ENCODE measurements around the gene DDAH1.
"Not testable (repeated sequence)": the region's sequence is repeated elsewhere in the genome, so short reads cannot be mapped to it uniquely, and the experiment has no call there.

The DDAH1 gene

DNA sequence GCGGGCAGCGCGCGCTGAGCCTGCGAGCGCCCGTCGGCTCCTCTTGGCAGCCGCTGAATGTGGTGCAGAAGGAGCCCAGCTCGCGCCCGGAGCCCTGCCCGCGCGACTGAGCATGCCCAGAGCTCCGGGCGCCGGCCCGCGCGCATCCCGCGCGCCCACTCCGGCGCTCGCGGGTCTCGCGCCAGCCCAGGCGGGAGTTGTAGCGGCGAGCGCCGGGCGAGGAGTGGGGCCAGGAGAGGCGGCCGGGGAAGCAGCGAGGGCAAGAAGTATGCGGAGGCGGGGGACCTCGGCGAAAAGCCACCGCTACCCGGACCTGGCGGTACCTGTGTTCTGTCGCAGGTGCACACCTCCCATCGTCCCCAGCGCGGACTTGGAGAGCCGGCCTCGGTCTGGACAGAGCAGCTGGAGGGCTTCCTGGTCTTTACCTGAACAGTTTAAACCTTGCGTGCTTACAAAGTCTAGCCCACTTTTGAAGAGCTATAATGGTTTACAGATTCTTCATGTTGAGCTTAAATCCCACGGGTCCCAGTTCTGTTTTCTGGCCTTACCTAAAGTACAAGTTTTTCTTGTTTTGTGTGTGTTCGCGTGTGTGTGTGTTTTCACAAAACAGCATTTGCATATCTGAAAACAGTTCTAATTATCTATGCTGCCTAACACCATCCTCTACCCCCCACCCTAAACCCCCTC is at the start of gene DDAH1:
DDAH1 (minus strand) TSS at position 61 of the 687 bp plus-strand sequence. CDS start 114 bp downstream, outside the sequence.
- DNase-seq, result peak; percentile 86

DNA sequence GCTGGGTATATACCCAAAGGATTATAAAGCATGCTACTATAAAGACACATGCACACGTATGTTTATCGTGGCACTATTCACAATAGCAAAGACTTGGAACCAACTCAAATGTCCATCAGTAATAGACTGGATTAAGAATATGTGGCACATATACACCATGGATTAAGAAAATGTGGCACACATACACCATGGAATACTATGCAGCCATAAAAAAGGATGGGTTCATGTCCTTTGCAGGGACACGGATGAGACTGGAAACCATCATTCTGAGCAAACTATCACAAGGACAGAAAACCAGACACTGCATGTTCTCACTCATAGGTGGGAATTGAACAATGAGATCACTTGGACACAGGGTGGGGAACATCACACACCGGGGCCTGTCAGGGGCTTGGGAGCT is 49.0 kb upstream of the DDAH1 start:
- not testable (repeated sequence) for DNase-seq

DNA sequence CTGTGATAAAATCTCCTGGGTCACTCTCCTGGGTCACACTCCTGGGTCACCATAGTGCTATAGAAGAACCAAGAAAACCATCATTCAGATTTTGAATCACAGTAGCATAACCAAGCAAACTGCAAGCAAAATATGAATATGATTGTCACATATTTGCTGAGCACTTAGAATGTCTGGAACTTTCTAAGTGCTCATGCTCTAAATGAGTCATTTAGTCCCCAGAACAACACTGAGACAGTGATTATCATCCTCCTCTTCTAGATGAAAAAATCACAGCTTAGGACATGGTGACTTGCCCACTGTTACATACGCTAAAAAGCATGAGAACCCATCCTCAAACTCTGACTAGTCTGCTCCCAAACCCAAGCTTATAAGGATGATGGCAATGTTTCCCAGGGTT is 39.5 kb upstream of the DDAH1 start:
- no peak for DNase-seq

GRCh38 chr1:85502625-85503083 is 37.7 kb upstream of the DDAH1 start:
- DNase-seq, result peak; percentile 60

DNA sequence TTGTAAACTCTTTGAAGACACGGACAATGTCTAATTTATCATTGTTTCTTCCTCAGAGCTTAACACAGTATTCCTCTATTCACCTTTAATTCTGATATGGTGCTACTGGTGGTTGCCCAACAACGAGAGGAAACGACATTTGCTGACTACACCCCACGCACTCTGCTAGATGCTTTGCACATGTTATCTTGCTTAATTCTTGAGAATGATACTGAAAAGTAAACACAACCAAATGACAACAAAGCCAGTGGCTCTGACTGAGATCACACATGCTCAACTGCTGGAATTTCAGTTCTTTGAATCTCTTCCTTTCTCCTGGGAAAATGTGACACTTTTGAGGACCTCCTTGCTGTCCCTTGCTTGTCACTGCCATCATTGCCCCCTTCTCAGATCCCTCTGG is 37.2 kb upstream of the DDAH1 start:
- no peak for DNase-seq

- DNase-seq, result no peak
Measured at GRCh38 chr1:85501355-85501898, 36.5 kb upstream of the DDAH1 start.

GRCh38 chr1:85496941-85497582 is 32.1 kb upstream of the DDAH1 start:
- DNase-seq, result no peak

GRCh38 chr1:85495556-85495955 is 30.6 kb upstream of the DDAH1 start:
- DNase-seq, result no peak

- DNase-seq, result peak; percentile 14
Measured at GRCh38 chr1:85494904-85495266, 29.9 kb upstream of the DDAH1 start.

DNA sequence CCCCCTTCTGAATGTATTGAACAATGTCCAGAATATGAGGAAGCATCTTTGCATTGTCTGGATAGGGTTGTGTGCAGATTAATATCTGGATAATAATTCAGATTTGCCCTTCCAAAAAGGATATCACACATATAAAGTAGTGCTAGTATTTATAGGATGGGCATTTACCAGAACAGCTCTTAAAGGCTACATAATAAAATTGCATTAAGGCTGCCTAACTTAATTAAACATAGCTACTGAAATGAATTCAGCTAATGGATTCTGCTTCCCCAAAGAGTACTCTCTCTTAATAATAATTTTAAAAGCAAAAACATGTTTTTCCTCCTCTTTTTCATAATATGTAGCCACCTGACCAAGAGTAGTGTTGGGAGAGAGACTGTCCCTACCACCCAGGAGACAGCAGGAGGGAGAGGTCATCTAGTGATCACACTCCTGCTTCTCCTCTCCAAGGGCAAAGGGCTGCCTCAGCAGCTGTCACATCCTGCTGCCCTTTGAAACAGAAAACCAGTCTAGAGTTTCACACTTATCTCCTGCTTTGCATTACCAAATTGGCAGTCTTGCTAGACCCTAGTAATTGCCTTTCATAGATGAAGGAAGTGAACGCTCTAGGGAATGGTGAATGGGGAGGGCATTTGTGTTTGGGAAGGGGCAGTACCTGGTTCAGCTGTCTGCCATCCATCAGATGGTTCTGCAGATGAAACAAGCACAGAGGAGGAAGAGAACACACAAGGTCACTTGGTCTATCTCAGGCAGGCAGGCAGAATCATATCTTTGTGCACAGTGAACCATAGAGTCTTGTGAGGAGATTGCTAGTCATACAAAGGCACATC is 29.3 kb upstream of the DDAH1 start:
- peak; percentile 41 for DNase-seq

DNA sequence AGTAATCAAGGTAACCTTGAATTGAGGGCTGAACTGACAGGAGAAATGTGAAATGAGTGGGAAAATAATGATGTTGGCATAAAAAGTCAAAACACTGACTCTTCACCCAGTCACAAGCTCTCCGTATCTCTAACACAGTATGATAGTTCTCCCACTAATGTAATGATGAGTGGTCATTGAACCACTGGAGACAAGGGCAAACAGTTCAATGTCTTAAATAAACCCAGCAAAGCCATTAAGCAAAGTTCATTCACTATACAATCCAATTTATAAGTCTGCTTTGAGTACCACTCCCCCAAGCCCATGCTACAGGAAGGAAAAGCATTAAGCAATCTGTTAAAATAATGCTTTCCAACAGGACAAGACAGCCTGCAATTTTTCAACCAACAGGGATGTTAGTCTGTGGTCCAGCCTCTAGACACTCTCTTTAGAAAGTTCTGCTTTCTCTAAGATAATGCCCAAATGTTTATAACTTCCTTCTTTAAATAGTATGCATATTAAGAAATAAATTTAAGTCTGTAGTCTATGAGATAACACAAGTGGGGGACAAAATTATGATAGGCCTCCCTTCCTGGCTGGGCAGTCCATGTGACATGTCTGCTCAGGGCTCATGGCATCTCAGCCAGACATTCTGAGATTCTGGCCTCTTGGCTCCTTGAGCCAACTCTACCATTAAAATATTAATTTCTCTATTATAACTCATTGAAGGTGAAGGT is 25.5 kb upstream of the DDAH1 start:
- DNase-seq, result no peak

GRCh38 chr1:85488126-85488525 is 23.2 kb upstream of the DDAH1 start:
- no peak for DNase-seq

GRCh38 chr1:85485516-85485915 is 20.6 kb upstream of the DDAH1 start:
- DNase-seq, result no peak

- DNase-seq, result no peak
Measured at GRCh38 chr1:85484716-85485115, 19.8 kb upstream of the DDAH1 start.

GRCh38 chr1:85484264-85484663 is 19.3 kb upstream of the DDAH1 start:
- no peak for DNase-seq

GRCh38 chr1:85481688-85482087 is 16.7 kb upstream of the DDAH1 start:
- DNase-seq, result no peak

DNA sequence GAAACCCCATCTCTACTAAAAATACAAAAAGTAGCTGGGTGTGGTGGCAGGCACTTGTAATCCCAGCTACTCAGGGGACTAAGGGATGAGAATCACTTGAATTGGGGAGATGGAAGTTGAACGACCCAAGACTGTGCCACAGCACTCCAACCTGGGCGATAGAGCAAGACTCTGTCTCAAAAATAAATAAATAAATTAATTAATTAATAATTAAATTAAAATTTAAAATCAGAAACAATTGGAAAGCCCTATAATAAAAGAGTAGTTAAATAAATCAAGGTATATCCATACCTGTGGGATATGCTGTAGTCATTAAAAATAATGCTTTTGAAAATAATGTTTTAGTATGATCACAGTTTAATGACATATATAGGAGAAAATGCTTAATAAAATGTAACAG is 15.6 kb upstream of the DDAH1 start:
- no peak for DNase-seq

- no peak for DNase-seq
Measured at GRCh38 chr1:85479491-85479890, 14.5 kb upstream of the DDAH1 start.

- no peak for DNase-seq
Measured at GRCh38 chr1:85478366-85478765, 13.4 kb upstream of the DDAH1 start.

GRCh38 chr1:85475055-85475454 is 10.1 kb upstream of the DDAH1 start:
- DNase-seq, result no peak

DNA sequence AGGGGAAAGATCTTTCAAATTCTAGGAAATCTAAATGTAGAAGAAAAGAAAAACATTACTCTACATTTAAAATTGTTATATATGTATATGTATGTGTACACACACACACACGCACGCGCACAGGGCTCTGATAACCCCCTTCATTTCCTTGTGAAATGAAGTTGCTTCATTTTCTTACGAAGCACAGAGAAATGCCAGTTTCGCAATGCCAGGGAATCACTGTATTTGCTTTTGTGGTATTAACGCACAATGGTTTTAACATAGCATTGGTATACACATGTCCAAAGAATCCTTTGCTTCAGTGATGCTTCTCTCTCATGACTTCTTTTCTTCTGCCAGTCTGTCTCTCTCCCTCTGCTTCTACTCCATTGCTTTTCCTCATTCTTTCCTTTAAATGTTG is 8.4 kb upstream of the DDAH1 start:
- no peak for DNase-seq

DNA sequence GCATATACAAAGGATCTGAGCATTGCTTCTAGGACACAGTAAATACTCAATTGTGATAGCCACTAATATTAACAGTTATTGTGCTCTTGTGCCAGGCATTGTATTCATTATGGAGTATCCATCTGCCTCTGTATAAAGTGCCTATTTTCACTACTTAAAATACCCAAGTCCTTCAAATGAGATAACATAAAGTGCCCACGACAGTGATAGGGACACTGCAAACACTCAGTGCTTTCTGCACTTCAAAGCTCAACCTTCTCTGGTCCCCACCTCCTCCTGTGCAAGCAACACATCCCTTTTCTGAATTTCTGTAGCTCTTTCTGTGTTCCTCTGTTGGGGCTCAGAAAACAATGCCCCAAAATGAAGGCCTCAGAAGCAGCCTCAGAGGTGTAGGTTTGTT is 6.6 kb upstream of the DDAH1 start:
- DNase-seq, result no peak

GRCh38 chr1:85470130-85470529 is 5.2 kb upstream of the DDAH1 start:
- DNase-seq, result not testable (repeated sequence)
